PC-3 (cell line): Measurements from ENCODE around the gene NAV2. TPM values are rescaled to one million over a fixed set of nuclear protein-coding genes. Genes with fewer than 3 reads are reported as not detected.

ENCODE experiments used
- ATAC-seq: fragments of 200-7000 bp; cut with Tn5 transposase; 2 replicates; pipeline ENCODE4 v1.9.1; 2020; ENCODE audit warnings: mild to moderate bottlenecking, moderate library complexity
- BruUV-seq: library from RNA; stranded (reverse); fragments of 400-500 nt; replicated peaks from 2 replicates; lab custom pipeline; 2021; lab: Mats Ljungman, UMichigan
- CTCF ChIA-PET: fragments of 300-600 bp; sonication (Branson Sonifier 250); formaldehyde crosslinking; loops from one replicate; lab custom pipeline; 2022; ENCODE audit warnings: antibody characterized with exemption; lab: Charles Lee
- POLR2A ChIA-PET: fragments of 300-600 bp; sonication (Branson Sonifier 250); formaldehyde crosslinking; loops from one replicate; lab custom pipeline; 2022; ENCODE audit warnings: antibody characterized with exemption; ENCODE audit not compliant: unreplicated experiment; lab: Charles Lee
- DNase-seq: peaks from one replicate; pipeline ENCODE4 v3.0.0-alpha.2; 2015
- H2AFZ ChIP-seq: fragments of 300-600 bp; sonication (generic); 2 replicates; pipeline ENCODE4 v1.6.0; 2016; ENCODE audit warnings: antibody characterized with exemption, low read length
- H3F3A ChIP-seq: fragments of 300-600 bp; sonication (generic); one replicate; pipeline ENCODE4 v1.6.0; 2017; ENCODE audit warnings: antibody characterized with exemption, low read length, control low read depth, mild to moderate bottlenecking; ENCODE audit not compliant: unreplicated experiment
- H3K27ac ChIP-seq: fragments of 300-600 bp; sonication (generic); 2 replicates; pipeline ENCODE4 v1.5.1; 2016; ENCODE audit warnings: mild to moderate bottlenecking, low read length
- H3K27me3 ChIP-seq: fragments of 300-600 bp; sonication (generic); 2 replicates; pipeline ENCODE4 v1.6.1; 2016; ENCODE audit warnings: low read length, mixed read lengths
- H3K36me3 ChIP-seq: fragments of 300-600 bp; sonication (generic); 2 replicates; pipeline ENCODE4 v1.6.1; 2016; ENCODE audit warnings: low read depth, mixed run types, low read length, mixed read lengths
- H3K4me1 ChIP-seq: fragments of 300-600 bp; sonication (generic); 2 replicates; pipeline ENCODE4 v1.5.1; 2016; ENCODE audit warnings: low read length; ENCODE audit not compliant: insufficient read depth
- H3K4me2 ChIP-seq: fragments of 300-600 bp; sonication (generic); 2 replicates; pipeline ENCODE4 v1.6.0; 2016; ENCODE audit warnings: low read length
- H3K4me3 ChIP-seq: fragments of 300-600 bp; sonication (generic); 2 replicates; pipeline ENCODE4 v1.5.1; 2016; ENCODE audit warnings: mild to moderate bottlenecking, low read length, mixed read lengths
- H3K79me2 ChIP-seq: fragments of 300-600 bp; sonication (generic); 2 replicates; pipeline ENCODE4 v1.6.1; 2017; ENCODE audit warnings: low read length, mixed read lengths
- H3K9ac ChIP-seq: fragments of 300-600 bp; sonication (generic); 2 replicates; pipeline ENCODE4 v1.6.0; 2016; ENCODE audit warnings: mild to moderate bottlenecking, low read length
- H3K9me2 ChIP-seq: fragments of 300-600 bp; sonication (generic); replicated peaks from 2 replicates; pipeline ENCODE4 v1.6.1; 2016; ENCODE audit warnings: mixed run types, low read length, mixed read lengths
- H3K9me3 ChIP-seq: fragments of 300-600 bp; sonication (generic); 2 replicates; pipeline ENCODE4 v1.6.1; 2016; ENCODE audit warnings: low read length, mixed read lengths
- H4K20me1 ChIP-seq: fragments of 300-600 bp; sonication (generic); 2 replicates; pipeline ENCODE4 v1.6.1; 2016; ENCODE audit warnings: low read length, mixed read lengths
- CTCF ChIP-seq: fragments of 300-600 bp; sonication (generic); conservative IDR thresholded peaks from 2 replicates; pipeline ENCODE4 v1.5.1; 2017; ENCODE audit warnings: antibody characterized with exemption, low read depth, mild to moderate bottlenecking, low read length
- EZH2 ChIP-seq: fragments of 300-600 bp; sonication (generic); IDR thresholded peaks from one replicate; pipeline ENCODE4 v1.6.1; 2017; ENCODE audit warnings: antibody characterized with exemption, mild to moderate bottlenecking, low read length; ENCODE audit not compliant: unreplicated experiment
- EZH2phosphoT487 ChIP-seq: fragments of 300-600 bp; sonication (generic); IDR thresholded peaks from 2 replicates; pipeline ENCODE4 v1.6.1; 2018; ENCODE audit warnings: mild to moderate bottlenecking, antibody characterized with exemption, low read length, borderline replicate concordance
- intact Hi-C: fragments of 100-400 bp; cut with micrococcal nuclease; formaldehyde crosslinking; loops from 2 replicates; pipeline ENCODE4 v1.9.0; 2023
- total RNA-seq: library from RNA; depleted of rRNA; stranded (reverse); fragments of >200 nt; gene quantifications from 2 replicates; pipeline ENCODE4 v1.2.3, GENCODE V29; 2014

Gene NAV2
- total RNA-seq, 1 experiment from 2014 or later, result 10.4 TPM

GRCh38 chr11:20084921-20085814 is 372.5 kb downstream of the NAV2 start:
- Histone ChIP-seq H2AFZ (no peak overlapping the region), H3K4me2 (no peak overlapping the region), H3K36me3 (peaks cover 10% of the 10 kb centered on the region; the same call in 1 of the 2 replicates), H3K4me1 (no peaks in the 10 kb centered on the region), H3F3A (no peaks in the 10 kb centered on the region), H3K79me2 (no peaks in the 10 kb centered on the region), H3K9me2 (no peaks in the 10 kb centered on the region), H3K4me3 (no peak overlapping the region), H3K9ac (no peak overlapping the region), H3K27me3 (no peaks in the 10 kb centered on the region), H3K9me3 (no peaks in the 10 kb centered on the region), H3K27ac (no peak overlapping the region), H4K20me1 (no peaks in the 10 kb centered on the region)
- TF ChIP-seq CTCF (peak; percentile 17; the same call in 1 of the 2 replicates), EZH2 (no peak)
- DNase-seq, result no peak
- CTCF ChIA-PET, result interaction anchor here (0.6 kb wide), 1 partner anchor 183 kb away, joined by 3 read pairs; no protein-coding TSS in a partner anchor
- POLR2A ChIA-PET, result no interaction called here
- no peak for ATAC-seq
- BruUV-seq, result no TSS peak
- intact Hi-C loops, result no loop called here

GRCh38 chr11:20085918-20086317 is 373.3 kb downstream of the NAV2 start:
- H3K79me2 ChIP-seq, result no peaks in the 10 kb centered on the region
- no peaks in the 10 kb centered on the region for H3K9me3 ChIP-seq
- no peaks in the 10 kb centered on the region for H3F3A ChIP-seq
- H3K4me1 ChIP-seq, result no peaks in the 10 kb centered on the region
- H3K9me2 ChIP-seq, result no peaks in the 10 kb centered on the region
- DNase-seq (no peak), ATAC-seq (no peak)
- no peak overlapping the region for H3K4me2 ChIP-seq
- no TSS peak for BruUV-seq
- no peaks in the 10 kb centered on the region for H3K27me3 ChIP-seq
- H3K36me3 ChIP-seq, result peaks cover 10% of the 10 kb centered on the region; the same call in 1 of the 2 replicates
- H3K4me3 ChIP-seq, result no peak overlapping the region
- no peaks in the 10 kb centered on the region for H4K20me1 ChIP-seq
- H2AFZ ChIP-seq, result no peak overlapping the region
- ChIA-PET CTCF (no interaction called here), POLR2A (no interaction called here)
- intact Hi-C loops, result no loop called here
- H3K27ac ChIP-seq, result no peak overlapping the region
- TF ChIP-seq EZH2phosphoT487 (no peak), CTCF (no peak), EZH2 (no peak)
- H3K9ac ChIP-seq, result no peak overlapping the region

- POLR2A ChIA-PET, result no interaction called here
- Histone ChIP-seq H3K27me3 (no peaks in the 10 kb centered on the region), H4K20me1 (no peaks in the 10 kb centered on the region), H3K9me2 (no peaks in the 10 kb centered on the region), H3K36me3 (peaks cover 10% of the 10 kb centered on the region; the same call in 1 of the 2 replicates), H3K79me2 (no peaks in the 10 kb centered on the region), H3K4me3 (no peak overlapping the region), H2AFZ (no peak overlapping the region), H3K4me2 (no peak overlapping the region), H3K27ac (no peak overlapping the region), H3K9ac (no peak overlapping the region), H3F3A (no peaks in the 10 kb centered on the region), H3K4me1 (no peaks in the 10 kb centered on the region), H3K9me3 (no peaks in the 10 kb centered on the region)
- ATAC-seq, result no peak
- no peak for TF ChIP-seq CTCF
- TF ChIP-seq EZH2, result no peak
- TF ChIP-seq EZH2phosphoT487, result no peak
- no peak for DNase-seq
- BruUV-seq, result no TSS peak
- intact Hi-C loops, result no loop called here
- CTCF ChIA-PET, result no interaction called here
These were observed 374.5 kb downstream of the NAV2 start for GRCh38 chr11:20087118-20087521.
